ENCODE measurements around the gene SLC2A9.
A peak's percentile ranks its signal among the peaks of the same experiment; 100 is the strongest.

- TF ChIP-seq CTCF (IDR thresholded peaks at IDR 0.05; ENCODE audit: poor library complexity) (peak; percentile 60), EZH2 (IDR thresholded peaks at IDR 0.05; ENCODE audit: borderline replicate concordance) (no peak)
Measured at GRCh38 chr4:10015140-10015753, 6.0 kb downstream of the SLC2A9 start.

Data from hepatocyte (in vitro differentiated cells).